IPS-NIHi11 (cell line): ENCODE measurements around the gene RPL19.

Experiments used
- DNase-seq: peaks from one replicate; pipeline ENCODE4 v3.0.0; 2012; ENCODE audit warnings: mixed read lengths, low spot score

Gene RPL19

GRCh38 chr17:39173080-39173479, 27.0 kb upstream of the RPL19 start:
- DNase-seq, result no peak

DNA sequence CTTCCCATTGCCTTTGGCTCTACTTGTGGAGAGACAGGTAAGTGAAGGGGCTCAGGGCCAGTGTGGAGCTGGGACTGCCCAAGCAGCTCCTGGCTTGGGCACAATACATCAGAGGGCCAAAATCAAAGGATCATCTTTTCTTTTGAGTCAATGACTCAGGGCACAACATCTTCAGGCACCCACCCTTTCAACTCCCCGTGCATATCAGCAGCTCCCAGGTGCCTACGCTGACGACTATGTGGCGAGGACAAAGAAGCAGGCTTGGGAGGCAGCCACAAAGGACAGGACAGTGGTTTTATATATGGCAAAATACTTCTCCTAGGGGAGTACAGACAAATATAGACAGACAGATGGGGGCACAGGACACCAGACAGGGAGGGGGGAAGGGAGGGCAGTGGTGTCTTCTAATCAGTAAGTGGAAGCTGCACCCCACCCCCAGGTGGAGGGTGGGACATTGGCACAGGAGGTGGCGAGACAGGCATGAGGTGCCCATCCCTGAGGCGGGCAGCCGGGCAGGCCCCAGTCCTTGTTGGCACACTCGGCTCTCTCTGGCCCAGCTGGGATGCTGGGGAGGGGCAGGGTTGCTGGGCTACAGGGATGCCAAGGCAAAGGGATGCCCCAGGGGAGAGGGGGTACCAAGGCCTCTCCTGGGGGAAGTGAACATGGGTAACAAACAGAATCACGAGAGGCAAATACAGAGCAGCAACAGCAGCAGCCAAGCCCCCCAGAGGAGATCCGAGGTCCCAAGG, 26.4 kb upstream of the RPL19 start:
- DNase-seq, result no peak

- DNase-seq, result peak; percentile 94
These were observed 25.0 kb upstream of the RPL19 start for GRCh38 chr17:39174920-39175694.

DNA sequence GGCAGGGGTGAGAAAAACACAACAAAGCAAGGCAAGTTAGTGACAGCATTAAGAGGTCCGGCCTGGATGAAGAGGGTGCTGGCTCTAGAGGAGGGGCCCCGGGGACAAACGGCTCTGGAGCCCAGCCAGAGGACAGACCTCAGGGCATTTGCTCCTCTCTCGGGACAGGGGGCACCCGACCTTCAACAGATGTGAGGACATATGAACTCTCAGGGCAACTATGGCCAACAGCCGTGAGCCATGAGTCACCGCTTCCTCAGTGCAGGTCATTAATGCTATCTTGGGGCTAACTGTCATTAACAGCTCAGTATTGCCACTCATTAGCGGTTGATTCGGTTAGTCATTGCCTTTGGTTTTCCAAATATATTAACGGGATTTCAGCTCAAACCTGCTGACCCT, 24.4 kb upstream of the RPL19 start:
- DNase-seq, result no peak

DNA sequence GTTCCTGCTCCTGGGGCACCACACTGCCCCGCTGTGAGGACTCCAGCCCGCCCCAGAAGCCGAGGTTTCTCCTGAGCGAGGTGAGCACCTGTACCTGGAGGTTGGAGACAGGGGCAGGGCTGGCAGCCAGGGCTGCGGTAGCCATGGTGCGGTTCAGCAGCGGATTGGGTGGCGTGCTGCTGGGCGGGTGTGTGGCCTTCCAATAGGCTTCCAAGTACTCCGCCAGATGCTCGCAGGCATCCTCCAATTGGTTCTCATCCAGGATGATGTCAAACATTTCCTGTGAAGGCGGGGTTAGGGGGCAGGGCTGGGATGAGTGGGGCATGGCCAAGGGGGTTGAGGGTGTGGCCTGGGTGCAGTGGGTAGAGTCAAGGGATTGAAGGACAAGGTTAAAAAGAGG, 22.8 kb upstream of the RPL19 start:
- peak; percentile 95 for DNase-seq

GRCh38 chr17:39178536-39178935, 21.5 kb upstream of the RPL19 start:
- peak; percentile 1 for DNase-seq

DNA sequence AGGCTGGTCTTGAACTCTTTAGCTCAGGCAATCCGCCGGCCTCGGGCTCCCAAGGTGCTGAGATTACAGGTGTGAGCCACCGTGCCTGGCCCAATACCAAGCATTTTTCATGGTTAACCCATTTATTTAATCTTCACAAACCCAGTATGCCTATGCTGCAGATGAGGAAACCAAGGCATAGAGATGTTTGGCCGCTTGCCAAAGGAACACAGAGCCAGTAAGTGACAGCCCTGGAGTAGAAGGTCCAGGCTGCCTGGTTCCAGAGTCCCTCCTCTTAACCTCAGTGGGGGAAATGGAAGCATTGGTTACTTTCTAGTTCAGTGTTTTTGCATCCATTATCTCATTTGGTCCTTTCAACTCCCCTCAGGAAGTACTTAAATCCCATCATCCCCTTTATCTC, 18.8 kb upstream of the RPL19 start:
- DNase-seq, result no peak

- DNase-seq, result no peak
These were observed 17.0 kb upstream of the RPL19 start for GRCh38 chr17:39183045-39183444.

DNA sequence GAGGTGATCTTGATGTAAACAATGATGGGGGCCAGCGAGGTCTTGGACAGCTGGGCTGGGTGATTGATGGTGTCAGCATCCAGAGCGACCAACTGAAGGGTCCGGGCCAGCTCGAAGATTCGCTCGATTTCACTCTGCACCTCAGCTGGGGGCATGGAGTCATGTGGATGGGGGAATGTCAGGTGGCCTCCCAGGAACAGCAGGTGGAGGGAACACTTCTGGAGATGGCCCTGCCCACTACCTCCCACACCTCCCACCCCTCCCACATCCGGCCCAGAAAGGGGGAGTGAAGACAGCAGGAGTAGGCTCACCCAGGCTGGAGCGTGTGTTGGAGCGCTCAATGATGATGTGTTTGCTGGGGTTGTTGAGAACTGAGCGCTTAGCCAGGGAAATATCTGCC, 16.4 kb upstream of the RPL19 start:
- DNase-seq, result no peak

- peak; percentile 1 for DNase-seq
These were observed 13.5 kb upstream of the RPL19 start for GRCh38 chr17:39186481-39187002.

DNA sequence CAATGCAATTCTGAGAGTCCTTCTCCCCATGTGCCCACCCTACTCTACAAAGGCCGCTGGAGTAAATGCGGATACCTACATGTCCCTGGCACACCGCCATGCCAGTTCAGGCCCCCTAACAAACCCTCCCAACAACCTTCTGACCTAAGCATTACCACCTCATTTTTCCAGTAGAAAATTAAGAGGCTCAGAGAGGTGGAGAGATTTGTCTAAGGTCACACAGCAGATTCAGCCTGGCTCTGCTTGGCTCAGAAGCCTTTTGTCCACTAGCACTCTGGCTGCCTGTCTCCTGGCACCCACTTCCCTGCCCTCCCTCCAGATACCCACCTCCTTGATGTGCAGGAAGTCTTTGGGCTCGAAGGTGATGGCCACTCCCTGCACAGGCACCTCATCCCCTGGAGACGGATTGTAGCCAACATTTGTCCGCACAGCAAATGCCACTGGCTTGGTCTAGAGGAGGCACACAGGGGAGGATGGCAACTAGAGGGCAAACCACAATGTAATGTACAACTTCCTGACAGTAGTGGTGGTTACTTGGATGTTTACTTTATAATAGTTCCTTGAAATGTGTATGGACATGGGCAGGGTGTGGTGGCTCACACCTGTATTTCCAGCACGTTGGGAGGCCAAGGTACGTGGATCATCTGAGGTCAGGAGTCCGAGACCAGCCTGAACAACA, 12.8 kb upstream of the RPL19 start:
- DNase-seq, result peak; percentile 1

DNA sequence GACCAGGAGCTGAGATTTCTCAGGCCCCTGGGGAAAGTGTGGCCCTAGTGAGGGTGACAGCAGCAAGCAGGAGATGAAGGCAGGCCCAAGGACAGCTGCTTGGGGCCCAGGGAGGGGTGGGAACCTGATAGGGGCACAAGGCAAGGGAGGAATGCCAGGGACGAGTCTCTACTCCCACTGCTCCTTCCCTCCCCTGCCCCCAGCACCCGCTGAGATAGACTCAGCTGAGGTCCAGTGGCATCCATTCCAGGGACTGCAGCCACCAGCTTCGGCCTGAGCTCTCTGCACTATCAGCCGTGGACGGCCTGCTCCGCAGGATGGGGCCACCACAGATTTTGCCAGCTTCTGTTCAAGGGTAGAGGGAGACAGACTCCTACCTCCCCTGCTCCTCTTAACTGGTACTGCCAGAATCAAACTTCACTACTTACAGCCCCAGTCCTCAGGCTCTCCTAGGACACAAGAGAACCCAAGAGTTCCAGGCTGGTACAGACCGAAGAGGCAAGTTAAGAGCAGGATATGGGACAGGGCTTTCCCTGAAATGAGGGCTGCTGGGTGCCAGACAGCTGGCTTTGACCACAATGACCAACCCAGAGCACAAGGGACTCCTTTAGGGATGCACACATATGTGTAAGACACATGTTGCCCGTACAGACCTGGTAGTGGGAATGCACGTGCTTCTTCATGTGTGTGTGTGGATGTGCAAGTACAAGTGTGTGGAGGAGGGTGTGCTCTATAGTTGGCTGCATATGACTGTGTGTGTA, 8.2 kb upstream of the RPL19 start:
- DNase-seq, result peak; percentile 0

GRCh38 chr17:39192901-39193300, 7.2 kb upstream of the RPL19 start:
- DNase-seq, result no peak

GRCh38 chr17:39193346-39193745, 6.7 kb upstream of the RPL19 start:
- no peak for DNase-seq

DNA sequence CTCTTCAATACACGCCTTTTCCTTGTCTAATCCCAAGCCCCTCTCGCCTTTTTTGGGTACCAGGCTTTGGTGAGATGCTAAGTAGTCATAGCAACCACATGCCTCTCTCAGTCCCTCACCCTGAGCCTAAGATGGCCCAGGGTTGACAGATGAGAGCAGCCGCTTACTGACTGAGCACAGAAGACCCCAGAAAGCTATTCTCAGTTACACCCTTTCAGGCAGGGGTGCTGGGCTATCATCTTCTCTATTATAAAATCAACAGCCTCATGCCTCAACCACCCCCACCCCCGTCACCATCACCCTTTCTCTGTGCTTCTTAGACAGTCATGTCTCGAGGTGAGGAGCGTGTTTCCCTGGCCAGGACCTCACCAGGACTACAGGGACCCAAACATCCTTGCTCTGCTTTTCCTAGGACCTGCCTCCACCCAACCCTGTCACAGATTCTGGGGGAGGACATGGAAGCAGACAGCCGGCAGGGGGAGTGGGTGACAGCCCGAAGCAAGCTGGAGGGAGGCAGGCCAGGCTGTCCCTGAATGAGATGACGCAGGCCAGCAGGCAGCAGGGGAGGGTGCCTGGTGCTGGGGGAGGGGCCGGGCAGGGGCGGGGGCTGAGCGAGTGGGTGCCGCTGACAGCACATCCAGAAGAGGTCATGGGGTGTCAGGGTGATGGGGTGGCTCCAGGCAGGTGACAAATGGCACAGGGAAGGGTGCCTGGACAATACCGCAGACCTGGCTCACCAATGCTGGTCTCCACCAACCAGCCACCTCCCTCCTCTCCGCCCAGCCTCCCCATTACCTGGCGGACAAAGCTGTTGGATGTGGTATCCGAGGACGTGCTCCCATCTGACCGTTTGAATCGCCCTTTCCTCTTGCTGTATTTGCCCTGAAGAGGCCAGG, 5.7 kb upstream of the RPL19 start:
- peak; percentile 84 for DNase-seq

GRCh38 chr17:39194985-39195524, 5.0 kb upstream of the RPL19 start:
- peak; percentile 64 for DNase-seq

GRCh38 chr17:39195568-39196160, 4.4 kb upstream of the RPL19 start:
- DNase-seq, result no peak

DNA sequence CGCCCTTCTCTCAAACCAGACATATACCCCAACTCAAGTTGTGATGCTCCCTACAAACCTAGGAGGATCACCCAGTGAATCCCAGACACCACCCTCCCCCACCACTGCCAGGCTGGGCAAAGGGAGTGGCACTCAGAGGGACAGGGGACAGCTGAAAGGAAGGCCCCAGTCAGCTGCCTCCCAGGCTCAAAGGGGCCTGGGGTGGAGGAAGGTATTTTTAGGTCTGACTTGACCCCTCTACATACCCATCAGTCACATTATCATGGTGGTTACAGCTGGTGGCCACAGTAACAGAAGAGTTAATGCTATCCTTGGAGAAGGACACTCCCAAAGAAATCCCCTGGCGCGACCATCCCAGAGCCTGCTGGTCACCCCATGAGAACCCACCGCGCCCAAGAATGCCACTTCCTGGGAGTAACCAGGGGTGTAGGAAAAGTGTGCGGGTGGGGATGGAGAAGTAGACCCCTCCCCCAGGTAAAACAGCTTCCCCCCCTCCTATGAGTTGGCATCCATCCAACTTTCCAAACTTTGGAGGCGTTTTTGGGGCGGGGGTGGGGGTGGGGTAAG, 3.8 kb upstream of the RPL19 start:
- no peak for DNase-seq

DNA sequence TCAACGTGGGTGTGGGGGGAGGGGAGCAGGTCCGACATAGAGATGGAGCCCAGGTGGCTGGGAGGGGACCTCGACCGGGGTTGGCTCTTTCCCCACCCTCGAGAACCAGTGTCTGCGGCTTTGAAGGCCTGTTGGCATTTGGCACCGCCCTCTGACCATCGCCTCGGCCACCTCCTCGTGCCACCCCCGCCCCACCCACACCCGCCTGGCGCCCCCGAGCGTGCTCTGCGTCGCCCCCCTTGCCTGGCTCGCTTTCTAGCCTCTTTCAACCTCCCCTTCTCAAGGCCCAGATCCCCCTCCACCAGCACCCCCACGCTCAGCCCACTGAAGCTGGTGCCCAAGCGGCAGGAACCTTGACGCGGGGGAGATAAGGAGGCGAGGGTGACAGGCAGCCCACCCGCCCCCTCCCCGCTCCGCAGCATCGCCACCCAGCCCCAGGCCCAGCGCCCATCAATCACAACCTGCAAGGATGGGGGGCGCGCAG, 3.2 kb upstream of the RPL19 start:
- DNase-seq, result peak; percentile 57
